Measurements from ENCODE around the gene P2RX3.

The P2RX3 gene

DNA sequence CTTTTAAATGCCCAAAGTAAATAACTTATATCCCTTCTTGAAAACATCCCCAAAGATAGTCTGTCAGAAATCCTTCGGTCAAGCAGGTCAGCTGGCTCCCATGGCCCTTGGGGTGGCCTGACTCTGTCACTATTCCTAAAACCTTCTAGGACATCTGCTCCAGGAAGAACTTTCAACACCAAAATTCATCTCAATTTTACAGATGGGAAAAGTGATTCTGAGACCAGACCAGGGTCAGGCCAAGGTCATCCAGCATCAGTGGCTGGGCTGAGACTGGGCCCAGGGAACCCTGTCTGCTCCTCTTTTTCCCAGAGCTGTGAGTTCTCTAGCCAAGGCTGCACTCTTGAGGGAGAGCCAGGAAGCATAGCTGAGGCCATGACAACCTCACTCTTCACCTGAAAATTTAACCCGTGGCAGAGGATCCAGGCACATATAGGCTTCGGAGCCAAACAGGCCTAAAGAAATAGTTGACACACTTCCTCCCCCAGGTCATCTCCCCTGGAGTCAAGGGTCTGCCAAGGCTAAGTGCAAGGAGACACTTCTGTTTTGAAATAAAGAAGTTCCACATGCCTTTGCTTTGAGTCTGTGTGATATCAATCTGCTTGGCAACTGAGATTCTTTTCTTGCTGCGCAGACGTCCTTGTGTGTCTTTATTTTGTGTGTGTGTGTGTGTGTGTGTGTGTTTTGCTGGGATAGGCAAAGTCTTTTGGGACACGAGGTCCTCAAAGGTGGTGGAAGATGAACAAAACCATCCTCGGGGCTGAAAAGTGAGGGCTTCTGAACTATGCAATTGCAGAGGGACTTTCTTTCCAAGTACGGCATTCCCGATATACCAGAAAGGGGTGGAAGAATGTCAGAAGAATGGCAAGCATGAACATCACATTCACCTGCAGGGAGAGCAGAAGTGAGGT, 69.1 kb downstream of the P2RX3 start:
- no peak for DNase-seq (ENCODE audit: low spot score)
- peak overlapping the region in 1 of 2 donors; percentile 35 for H3K27ac ChIP-seq
- TF ChIP-seq, protein P1, sequence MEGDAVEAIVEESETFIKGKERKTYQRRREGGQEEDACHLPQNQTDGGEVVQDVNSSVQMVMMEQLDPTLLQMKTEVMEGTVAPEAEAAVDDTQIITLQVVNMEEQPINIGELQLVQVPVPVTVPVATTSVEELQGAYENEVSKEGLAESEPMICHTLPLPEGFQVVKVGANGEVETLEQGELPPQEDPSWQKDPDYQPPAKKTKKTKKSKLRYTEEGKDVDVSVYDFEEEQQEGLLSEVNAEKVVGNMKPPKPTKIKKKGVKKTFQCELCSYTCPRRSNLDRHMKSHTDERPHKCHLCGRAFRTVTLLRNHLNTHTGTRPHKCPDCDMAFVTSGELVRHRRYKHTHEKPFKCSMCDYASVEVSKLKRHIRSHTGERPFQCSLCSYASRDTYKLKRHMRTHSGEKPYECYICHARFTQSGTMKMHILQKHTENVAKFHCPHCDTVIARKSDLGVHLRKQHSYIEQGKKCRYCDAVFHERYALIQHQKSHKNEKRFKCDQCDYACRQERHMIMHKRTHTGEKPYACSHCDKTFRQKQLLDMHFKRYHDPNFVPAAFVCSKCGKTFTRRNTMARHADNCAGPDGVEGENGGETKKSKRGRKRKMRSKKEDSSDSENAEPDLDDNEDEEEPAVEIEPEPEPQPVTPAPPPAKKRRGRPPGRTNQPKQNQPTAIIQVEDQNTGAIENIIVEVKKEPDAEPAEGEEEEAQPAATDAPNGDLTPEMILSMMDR (IDR thresholded peaks at IDR 0.05): no peak
- no peak overlapping the region for H3K4me3 ChIP-seq

DNA sequence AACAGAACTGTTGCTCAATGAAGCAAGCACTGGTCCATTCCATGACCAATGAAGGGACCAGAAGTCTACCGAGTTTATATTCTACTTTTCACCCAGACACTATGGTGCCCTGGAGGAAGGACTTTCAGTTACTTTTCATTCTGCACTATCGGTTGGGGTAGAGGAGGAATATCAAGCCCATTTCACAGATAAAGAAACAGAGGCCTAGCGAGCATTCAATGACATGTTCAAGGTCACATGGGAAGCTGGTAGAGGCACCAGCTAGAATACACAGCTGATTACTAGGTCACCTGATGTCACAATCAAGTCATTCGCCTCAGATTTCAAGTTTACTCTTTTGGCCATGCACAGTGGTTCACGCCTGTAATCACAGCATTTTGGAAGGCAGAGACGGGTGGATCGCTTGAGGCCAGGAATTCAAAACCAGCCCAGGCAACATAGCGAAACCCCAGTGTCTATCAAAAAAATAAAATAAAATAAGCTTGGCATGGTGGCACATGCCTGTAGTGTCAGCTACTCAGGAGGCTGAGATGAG, 69.9 kb downstream of the P2RX3 start:
- DNase-seq (ENCODE audit: low spot score): no peak
- no peak overlapping the region for H3K4me3 ChIP-seq
- H3K27ac ChIP-seq: peak overlapping the region in 1 of 2 donors; percentile 35
- TF ChIP-seq, protein P1 (IDR thresholded peaks at IDR 0.05): no peak

DNA sequence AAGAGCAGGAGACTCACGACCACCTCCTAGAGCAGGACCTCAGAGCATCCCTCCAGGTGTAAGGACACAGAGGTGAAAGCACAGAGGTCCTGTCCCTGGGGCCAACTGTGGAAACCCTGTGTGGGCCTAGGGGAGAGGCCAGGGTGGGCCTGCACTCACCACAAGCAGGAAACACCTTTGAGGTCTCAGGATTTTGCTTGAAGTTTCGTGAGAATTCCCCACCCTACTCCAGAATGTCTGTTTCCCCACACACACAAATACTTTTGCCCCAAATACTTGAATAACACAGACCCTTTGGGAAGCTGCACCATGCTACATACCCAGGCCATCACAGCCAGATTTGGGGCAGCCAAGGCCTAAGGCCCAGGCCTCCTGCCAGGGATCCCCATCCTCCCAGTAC, 70.6 kb downstream of the P2RX3 start:
- TF ChIP-seq, protein P1 (IDR thresholded peaks at IDR 0.05): no peak
- H3K27ac ChIP-seq: no peak overlapping the region
- no peak for DNase-seq (ENCODE audit: low spot score)

DNA sequence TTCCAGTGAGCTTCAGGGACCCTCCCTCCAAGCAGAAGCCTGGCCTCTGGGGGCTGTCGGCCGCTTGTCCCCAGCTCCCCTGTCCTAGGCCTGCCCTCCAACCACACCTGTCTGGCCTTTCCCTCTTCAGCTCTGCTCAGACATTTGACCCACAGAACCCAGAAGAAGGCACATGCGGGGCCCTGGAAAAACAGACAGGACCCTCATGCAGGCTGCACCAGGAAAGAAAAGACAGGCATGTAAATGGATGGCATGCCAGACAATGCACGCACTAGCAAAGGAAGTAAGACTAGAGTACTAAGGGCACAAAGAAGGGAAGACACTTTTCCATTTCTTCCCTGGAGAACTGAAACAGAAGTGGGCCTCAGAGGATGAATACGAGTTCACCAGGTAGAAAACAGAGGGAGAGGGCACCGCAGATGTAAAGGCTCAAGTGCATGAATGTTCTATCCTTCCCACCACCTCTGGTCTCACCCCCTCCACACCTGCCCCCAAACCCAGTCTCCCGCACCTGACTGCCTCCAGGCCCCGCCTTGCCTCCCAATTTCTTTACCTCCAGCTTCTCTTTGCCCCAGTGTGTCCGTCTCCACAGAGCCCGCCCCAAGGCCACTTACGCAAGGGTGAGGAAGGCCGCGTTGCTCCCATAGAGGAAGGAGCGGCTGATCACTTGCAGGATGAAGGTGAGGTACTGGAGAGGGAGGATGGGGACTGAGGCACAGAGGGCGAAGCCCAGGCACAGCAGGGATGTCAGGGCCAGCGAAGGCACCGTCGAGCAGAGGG, 71.4 kb downstream of the P2RX3 start:
- no peak overlapping the region for H3K27ac ChIP-seq
- no peak for DNase-seq (ENCODE audit: low spot score)
- H3K4me3 ChIP-seq: no peak overlapping the region
- TF ChIP-seq, protein P1 (IDR thresholded peaks at IDR 0.05): no peak

More for the DNA sequence above, 70.6 kb downstream of the P2RX3 start:
- H3K4me3 ChIP-seq: no peak overlapping the region

DNA sequence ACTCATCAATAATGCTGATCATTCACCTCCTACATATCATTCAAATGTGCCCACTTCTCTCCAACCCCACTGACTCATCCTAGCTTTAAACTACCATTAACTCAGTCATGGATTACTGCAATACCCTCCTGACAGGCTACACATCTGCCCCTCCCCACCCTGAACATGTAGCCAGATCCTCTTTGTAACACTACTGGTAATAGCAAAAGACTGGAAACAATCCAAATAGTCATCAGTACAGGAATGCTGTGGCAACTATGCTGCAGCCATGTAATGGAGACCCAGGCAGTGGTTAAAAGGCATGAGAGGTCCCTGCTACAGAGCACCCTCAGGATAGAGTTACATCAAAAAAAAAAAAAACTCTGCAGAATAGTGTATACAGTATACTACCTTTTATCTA, 72.1 kb downstream of the P2RX3 start:
- H3K4me3 ChIP-seq: no peak overlapping the region
- TF ChIP-seq, protein P1 (IDR thresholded peaks at IDR 0.05): no peak
- no peak for DNase-seq (ENCODE audit: low spot score)
- no peak overlapping the region for H3K27ac ChIP-seq

DNA sequence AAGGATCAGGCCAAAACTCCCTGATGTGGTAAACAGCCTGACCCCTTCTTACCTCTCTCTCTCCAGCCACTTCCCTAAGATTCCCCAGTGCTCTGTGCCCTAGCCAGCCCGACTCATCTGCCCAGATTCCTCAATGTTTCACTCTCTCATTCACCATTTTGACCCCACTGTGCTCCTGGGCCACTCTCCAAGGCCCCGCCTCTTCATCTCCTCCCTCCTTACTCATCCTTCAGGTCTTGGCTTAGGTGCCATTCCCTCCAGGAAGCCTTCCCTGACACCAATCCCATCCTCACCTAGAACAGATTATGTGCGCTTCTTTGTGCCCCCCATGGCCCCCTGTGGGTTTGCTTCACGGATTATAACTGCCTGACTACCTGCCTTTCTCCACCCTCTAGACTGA, 75.5 kb downstream of the P2RX3 start:
- Histone ChIP-seq H3K4me3 (no peak overlapping the region), H3K27ac (no peak overlapping the region)
- DNase-seq (ENCODE audit: low spot score): no peak
- TF ChIP-seq, protein P1 (IDR thresholded peaks at IDR 0.05): no peak

All from coronary artery (tissue), 2 donors.